H1 (cell line): ENCODE data around the gene KLHDC1. TPM values are rescaled to one million over a fixed set of nuclear protein-coding genes. Genes with fewer than 3 reads are reported as not detected.

Source experiments
- BACH1 ChIP-seq: IDR thresholded peaks from 2 replicates; pipeline ENCODE4 v1.6.1; 2012; ENCODE audit warnings: low read length, improper control_type of control experiment
- CEBPB ChIP-seq: IDR thresholded peaks from 2 replicates; pipeline ENCODE4 v1.6.1; 2012; ENCODE audit warnings: low read depth, low read length
- EP300 ChIP-seq, 2 experiments: IDR thresholded peaks; 1 replicate in 1 of 2; 2 replicates in 1 of 2; pipeline ENCODE4 v1.6.1; 2011 to 2012; ENCODE audit warnings: low read depth in 2 of 2, low read length in 2 of 2, mild to moderate bottlenecking in 2 of 2, borderline replicate concordance in 1 of 2, inconsistent platforms in 1 of 2, moderate library complexity in 1 of 2
- HDAC2 ChIP-seq, 2 experiments: fragments of 300-600 bp in 1 of 2; sonication (generic) in 1 of 2; IDR thresholded peaks; 2 replicates each; pipeline ENCODE4 v1.6.1; 2011 to 2012; ENCODE audit warnings: low read depth in 2 of 2, low read length in 2 of 2, mild to moderate bottlenecking in 2 of 2, moderate library complexity in 2 of 2, borderline replicate concordance in 1 of 2, inconsistent platforms in 1 of 2
- KDM5A ChIP-seq: fragments of 200-600 bp; IDR thresholded peaks from 2 replicates; pipeline ENCODE4 v1.7.1; 2012; ENCODE audit warnings: mild to moderate bottlenecking, low read length, inconsistent platforms, mixed read lengths
- SIRT6 ChIP-seq: IDR thresholded peaks from one replicate; pipeline ENCODE4 v1.7.1; 2012; ENCODE audit warnings: low read length, inconsistent platforms
- ZNF274 ChIP-seq: IDR thresholded peaks from 2 replicates; pipeline ENCODE4 v1.7.0; 2012; ENCODE audit warnings: low read length, borderline replicate concordance; ENCODE audit errors: extremely low read depth
- polyA plus RNA-seq, 7 experiments: library from polyadenylated mRNA; depleted of rRNA in 3 of 7; stranded (reverse) in 5 of 7; unstranded in 2 of 7; fragments of >200 nt in 5 of 7; fragments of 200-250 nt in 2 of 7; gene quantifications; 1 replicate in 5 of 7; 2 replicates in 1 of 7; 4 replicates in 1 of 7; pipeline versions ENCODE4 v1.2.1 to v1.2.3, GENCODE V29; 2011 to 2013; ENCODE audit warnings: missing spikeins in 2 of 7, mixed read lengths in 2 of 7
- total RNA-seq: library from RNA; stranded (reverse); fragmentation: NEBNext Ultra II Directional; extraction: Animal tissue kit (Norgen Biotek cat#: 25700); gene quantifications from 2 replicates; pipeline ENCODE4 v1.2.1, GENCODE V29; 2021
- TF ChIP-seq, protein P1 (sequence below): IDR thresholded peaks from 2 replicates; pipeline ENCODE4 v1.6.1; 2012; ENCODE audit warnings: inconsistent platforms
- TF ChIP-seq, protein P2 (sequence below): IDR thresholded peaks from 2 replicates; pipeline ENCODE4 v1.6.1; 2011; ENCODE audit warnings: low read length, improper control_type of control experiment

The KLHDC1 gene
- total and polyA plus RNA-seq, 2 of the 8 experiments (the other 6 are each of a cell fraction or from before 2014, with no cell fraction given): 0.08 TPM; not detected in 1

DNA sequence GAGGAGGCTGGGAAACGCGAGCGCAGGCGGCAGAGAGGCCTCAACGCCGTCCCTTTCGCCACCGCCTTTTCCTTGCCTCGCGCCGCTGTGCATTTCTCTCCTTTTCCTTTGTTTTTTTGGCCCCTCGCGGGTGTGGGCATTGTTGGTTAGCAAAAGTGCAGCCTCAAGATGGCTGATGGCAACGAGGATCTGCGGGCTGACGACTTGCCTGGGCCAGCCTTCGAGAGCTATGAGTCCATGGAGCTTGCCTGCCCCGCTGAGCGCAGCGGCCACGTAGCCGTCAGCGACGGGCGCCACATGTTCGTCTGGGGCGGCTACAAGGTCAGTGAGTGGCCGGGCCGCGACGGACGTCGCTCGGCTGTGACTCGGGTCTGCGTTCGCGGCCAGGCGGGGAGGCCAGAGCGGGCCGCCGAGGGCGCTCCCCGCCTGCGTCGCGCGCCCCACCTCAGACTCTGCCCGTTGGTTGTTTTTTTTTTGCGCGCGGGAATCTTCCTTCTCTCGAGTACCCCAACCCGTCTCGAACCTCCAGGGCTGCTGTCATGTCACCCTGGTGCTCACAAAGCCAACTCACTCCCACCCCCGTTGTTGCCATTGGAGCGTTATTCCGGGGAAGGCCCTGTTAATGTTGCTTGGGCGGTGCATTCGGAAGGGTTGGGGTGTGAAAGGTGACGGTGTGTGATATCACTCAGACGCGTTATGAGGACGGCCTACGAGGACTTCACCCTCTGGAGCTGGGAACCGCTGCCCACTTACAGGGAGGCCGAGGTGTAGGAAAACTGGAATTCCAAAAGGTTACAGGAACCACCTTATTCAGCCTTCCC is 75.6 kb downstream of the KLHDC1 start (continued):
- TF ChIP-seq HDAC2 (IDR thresholded peaks at IDR 0.05; ENCODE audit: borderline replicate concordance in 1 of 2, low read depth in 2 of 2, low read length in 2 of 2) (no peak), ZNF274 (no peak), KDM5A (no peak), EP300 (IDR thresholded peaks at IDR 0.05; ENCODE audit: borderline replicate concordance in 1 of 2, low read depth in 2 of 2, low read length in 2 of 2) (no peak), BACH1 (no peak), SIRT6 (no peak), CEBPB (no peak)
- TF ChIP-seq, protein P1, sequence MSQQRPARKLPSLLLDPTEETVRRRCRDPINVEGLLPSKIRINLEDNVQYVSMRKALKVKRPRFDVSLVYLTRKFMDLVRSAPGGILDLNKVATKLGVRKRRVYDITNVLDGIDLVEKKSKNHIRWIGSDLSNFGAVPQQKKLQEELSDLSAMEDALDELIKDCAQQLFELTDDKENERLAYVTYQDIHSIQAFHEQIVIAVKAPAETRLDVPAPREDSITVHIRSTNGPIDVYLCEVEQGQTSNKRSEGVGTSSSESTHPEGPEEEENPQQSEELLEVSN: peak; percentile 39; the same call in 1 of the 2 replicates
- TF ChIP-seq, protein P2, sequence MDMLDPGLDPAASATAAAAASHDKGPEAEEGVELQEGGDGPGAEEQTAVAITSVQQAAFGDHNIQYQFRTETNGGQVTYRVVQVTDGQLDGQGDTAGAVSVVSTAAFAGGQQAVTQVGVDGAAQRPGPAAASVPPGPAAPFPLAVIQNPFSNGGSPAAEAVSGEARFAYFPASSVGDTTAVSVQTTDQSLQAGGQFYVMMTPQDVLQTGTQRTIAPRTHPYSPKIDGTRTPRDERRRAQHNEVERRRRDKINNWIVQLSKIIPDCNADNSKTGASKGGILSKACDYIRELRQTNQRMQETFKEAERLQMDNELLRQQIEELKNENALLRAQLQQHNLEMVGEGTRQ: no peak
